SH-SY5Y (cell line): ENCODE measurements around the gene EIF2AK3.
A peak's percentile ranks its signal among the peaks of the same experiment; 100 is the strongest.

Source experiments
- GATA2 ChIP-seq: IDR thresholded peaks from 2 replicates; pipeline ENCODE4 v1.6.1; 2011; ENCODE audit warnings: mild to moderate bottlenecking, low read depth, low read length
- GATA3 ChIP-seq: IDR thresholded peaks from 2 replicates; pipeline ENCODE4 v1.6.1; 2011; ENCODE audit warnings: low read depth, mild to moderate bottlenecking, low read length, moderate library complexity

EIF2AK3 gene

GRCh38 chr2:88549616-88550292 lies 77.5 kb downstream of the EIF2AK3 start:
- TF ChIP-seq GATA2, result peak; percentile 89
- 0 out of 2 replicates have a peak, but pooled peaks have one; percentile 18 for TF ChIP-seq GATA3

- TF ChIP-seq GATA2, result no peak
- no peak for TF ChIP-seq GATA3
Observed at GRCh38 chr2:88545118-88545517, 82.1 kb downstream of the EIF2AK3 start.

- no peak for TF ChIP-seq GATA3
- no peak for TF ChIP-seq GATA2
Observed at GRCh38 chr2:88543541-88544057, 83.7 kb downstream of the EIF2AK3 start.

GRCh38 chr2:88542668-88543067 lies 84.6 kb downstream of the EIF2AK3 start:
- TF ChIP-seq GATA3, result no peak
- TF ChIP-seq GATA2, result no peak

GRCh38 chr2:88540346-88540745 lies 86.9 kb downstream of the EIF2AK3 start:
- TF ChIP-seq GATA3, result no peak
- TF ChIP-seq GATA2, result no peak

GRCh38 chr2:88538362-88538917 lies 88.8 kb downstream of the EIF2AK3 start:
- no peak for TF ChIP-seq GATA3
- TF ChIP-seq GATA2, result no peak

GRCh38 chr2:88537640-88538039 lies 89.6 kb downstream of the EIF2AK3 start:
- no peak for TF ChIP-seq GATA2
- no peak for TF ChIP-seq GATA3

GRCh38 chr2:88530081-88530480 lies 97.2 kb downstream of the EIF2AK3 start:
- TF ChIP-seq GATA2, result no peak
- no peak for TF ChIP-seq GATA3

- TF ChIP-seq GATA2 (no peak), GATA3 (no peak)
Observed at GRCh38 chr2:88521445-88522073, 105.7 kb downstream of the EIF2AK3 start.

- TF ChIP-seq GATA3, result no peak
- no peak for TF ChIP-seq GATA2
Observed at GRCh38 chr2:88517759-88518201, 109.5 kb downstream of the EIF2AK3 start.
